Left ventricle myocardium inferior (tissue), 1 donor: ENCODE measurements around the gene PROCA1. TPM values are rescaled to one million over a fixed set of nuclear protein-coding genes. Genes with fewer than 3 reads are reported as not detected.

Experiments used
- DNase-seq: peaks from one replicate; pipeline ENCODE4 v3.0.0-alpha.2; 2020
- H3K27ac ChIP-seq: fragments of 200-600 bp; replicated peaks from 2 replicates; pipeline ENCODE4 v1.8.0; 2021
- H3K27me3 ChIP-seq: fragments of 200-600 bp; 2 replicates; pipeline ENCODE4 v1.8.0; 2021; ENCODE audit warnings: low read depth
- H3K36me3 ChIP-seq: fragments of 200-600 bp; 2 replicates; pipeline ENCODE4 v1.8.0; 2021
- H3K4me1 ChIP-seq: fragments of 200-600 bp; 2 replicates; pipeline ENCODE4 v1.8.0; 2021
- H3K4me3 ChIP-seq: fragments of 200-600 bp; 2 replicates; pipeline ENCODE4 v1.8.0; 2021; ENCODE audit warnings: mild to moderate bottlenecking, moderate library complexity
- H3K9me3 ChIP-seq: fragments of 200-600 bp; replicated peaks from 2 replicates; pipeline ENCODE4 v1.8.0; 2021
- CTCF ChIP-seq: fragments of 200-600 bp; IDR thresholded peaks from 2 replicates; pipeline ENCODE4 v1.8.0; 2021; ENCODE audit warnings: antibody characterized with exemption, mild to moderate bottlenecking, borderline replicate concordance
- intact Hi-C: fragments of 100-400 bp; cut with micrococcal nuclease; formaldehyde crosslinking; loops from one replicate; pipeline ENCODE4 v1.11.0; 2022
- total RNA-seq: library from RNA; stranded (reverse); fragmentation: NEBNext Ultra II Directional; extraction: Animal tissue kit (Norgen Biotek cat#: 25700); gene quantifications from one replicate; pipeline ENCODE4 v1.2.1, GENCODE V29; 2021
- donor health status: DM: no; HTN: yes; CAD: no; lungs with severe emphysema.

PROCA1 gene
- total RNA-seq, 1 donor from 2014 or later = 1.3 TPM

- no peaks in the 10 kb centered on the region for H3K4me1 ChIP-seq
- DNase-seq = no peak
- no peaks in the 10 kb centered on the region for H3K27me3 ChIP-seq
- no peak overlapping the region for H3K27ac ChIP-seq
- H3K4me3 ChIP-seq = no peak overlapping the region
- H3K9me3 ChIP-seq = no peaks in the 10 kb centered on the region
- peaks cover 100% of the 10 kb centered on the region for H3K36me3 ChIP-seq
- no peak for TF ChIP-seq CTCF
- intact Hi-C loops = no loop called here
These were observed 17.8 kb downstream of the PROCA1 start for GRCh38 chr17:28693869-28694268.

GRCh38 chr17:28689011-28689410 is 22.7 kb downstream of the PROCA1 start:
- Histone ChIP-seq H3K4me3 (no peak overlapping the region), H3K36me3 (peaks cover 100% of the 10 kb centered on the region)
- DNase-seq = no peak

GRCh38 chr17:28688481-28688880 is 23.2 kb downstream of the PROCA1 start:
- no peak for DNase-seq
- no peak for TF ChIP-seq CTCF
- no peaks in the 10 kb centered on the region for H3K27me3 ChIP-seq
- peaks cover 100% of the 10 kb centered on the region for H3K36me3 ChIP-seq
- intact Hi-C loops = no loop called here
- H3K9me3 ChIP-seq = no peaks in the 10 kb centered on the region
- peaks cover 6% of the 10 kb centered on the region for H3K4me1 ChIP-seq
- H3K4me3 ChIP-seq = no peak overlapping the region
- H3K27ac ChIP-seq = no peak overlapping the region

More at GRCh38 chr17:28689011-28689410, 22.7 kb downstream of the PROCA1 start:
- H3K27ac ChIP-seq = no peak overlapping the region
- TF ChIP-seq CTCF = no peak
- H3K27me3 ChIP-seq = no peaks in the 10 kb centered on the region
- H3K9me3 ChIP-seq = no peaks in the 10 kb centered on the region
- H3K4me1 ChIP-seq = peaks cover 6% of the 10 kb centered on the region
- intact Hi-C loops = no loop called here

- no peak overlapping the region for H3K4me3 ChIP-seq
- no peak for DNase-seq
- intact Hi-C loops = no loop called here
- H3K36me3 ChIP-seq = peaks cover 100% of the 10 kb centered on the region
- H3K27me3 ChIP-seq = no peaks in the 10 kb centered on the region
- H3K27ac ChIP-seq = no peak overlapping the region
- no peaks in the 10 kb centered on the region for H3K9me3 ChIP-seq
- TF ChIP-seq CTCF = no peak
- peaks cover 6% of the 10 kb centered on the region for H3K4me1 ChIP-seq
These were observed 25.4 kb downstream of the PROCA1 start for GRCh38 chr17:28686296-28686695.

DNA sequence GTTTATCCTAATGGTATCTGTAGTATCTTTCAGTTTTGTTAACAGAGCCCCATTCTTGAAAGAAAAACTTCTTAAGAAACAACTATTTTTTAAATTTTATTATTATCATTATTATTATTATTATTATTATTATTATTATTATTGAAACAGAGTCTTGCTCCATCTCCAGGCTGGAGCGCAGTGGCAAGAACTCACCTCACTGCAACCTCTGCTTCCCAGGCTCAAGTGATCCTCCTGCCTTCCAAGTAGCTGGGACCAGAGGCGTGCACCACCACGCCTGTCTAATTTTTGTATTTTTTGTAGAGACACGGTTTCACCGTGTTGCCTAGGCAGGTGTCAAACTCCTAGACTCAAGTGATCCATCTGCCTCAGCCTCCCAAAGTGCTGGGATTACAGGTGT is 26.3 kb downstream of the PROCA1 start:
- H3K4me1 ChIP-seq = peaks cover 6% of the 10 kb centered on the region
- H3K27ac ChIP-seq = no peak overlapping the region
- peaks cover 100% of the 10 kb centered on the region for H3K36me3 ChIP-seq
- DNase-seq = no peak
- no peaks in the 10 kb centered on the region for H3K9me3 ChIP-seq
- intact Hi-C loops = no loop called here
- H3K27me3 ChIP-seq = no peaks in the 10 kb centered on the region
- no peak for TF ChIP-seq CTCF
- no peak overlapping the region for H3K4me3 ChIP-seq

DNA sequence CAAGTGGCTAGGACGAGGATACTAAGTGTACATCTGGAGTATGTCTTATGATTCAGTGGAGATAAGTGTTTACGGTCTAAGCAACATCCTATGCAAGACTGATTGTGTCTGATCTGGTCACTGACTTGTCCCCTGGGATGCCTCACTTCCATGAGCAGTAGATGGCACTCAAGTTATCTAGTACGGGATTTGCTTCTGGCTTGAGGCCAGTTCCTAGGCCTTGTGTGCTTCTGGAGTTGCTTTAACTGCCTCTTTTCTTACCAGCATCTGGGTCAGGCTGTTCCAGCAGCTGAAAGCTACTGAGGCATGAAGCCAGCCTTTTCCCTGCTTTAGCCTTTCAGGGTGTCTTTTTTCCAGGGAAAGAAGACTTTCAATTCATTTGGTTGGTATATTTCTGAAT is 26.7 kb downstream of the PROCA1 start:
- no peak for TF ChIP-seq CTCF
- no peak overlapping the region for H3K27ac ChIP-seq

More for the DNA sequence above, 26.7 kb downstream of the PROCA1 start:
- DNase-seq = no peak
- Histone ChIP-seq H3K9me3 (no peaks in the 10 kb centered on the region), H3K4me3 (no peak overlapping the region), H3K36me3 (peaks cover 100% of the 10 kb centered on the region), H3K27me3 (no peaks in the 10 kb centered on the region), H3K4me1 (peaks cover 6% of the 10 kb centered on the region)
- intact Hi-C loops = no loop called here
